PC-3 (cell line): ENCODE measurements around the gene TNRC18.
"Not testable (repeated sequence)": the region's sequence is repeated elsewhere in the genome, so short reads cannot be mapped to it uniquely, and the experiment has no call there.

Source experiments
- CTCF ChIP-seq: fragments of 300-600 bp; sonication (generic); conservative IDR thresholded peaks from 2 replicates; pipeline ENCODE4 v1.5.1; 2017; ENCODE audit warnings: antibody characterized with exemption, low read depth, mild to moderate bottlenecking, low read length
- EZH2 ChIP-seq: fragments of 300-600 bp; sonication (generic); IDR thresholded peaks from one replicate; pipeline ENCODE4 v1.6.1; 2017; ENCODE audit warnings: antibody characterized with exemption, mild to moderate bottlenecking, low read length; ENCODE audit not compliant: unreplicated experiment
- EZH2phosphoT487 ChIP-seq: fragments of 300-600 bp; sonication (generic); IDR thresholded peaks from 2 replicates; pipeline ENCODE4 v1.6.1; 2018; ENCODE audit warnings: mild to moderate bottlenecking, antibody characterized with exemption, low read length, borderline replicate concordance

GRCh38 chr7:5318613-5319012, 105.0 kb downstream of the TNRC18 start:
- not testable (repeated sequence) for TF ChIP-seq CTCF, EZH2phosphoT487, EZH2
